Endothelial cell of hepatic sinusoid (primary cell): Measurements from ENCODE around the gene CYCS.
"Not testable (repeated sequence)": the region's sequence is repeated elsewhere in the genome, so short reads cannot be mapped to it uniquely, and the experiment has no call there.

ENCODE experiments used
- in situ Hi-C: cut with HindIII; loops from 2 replicates; pipeline ENCODE4 v1.10.0; 2017; ENCODE audit warnings: low sequenced_read_pairs

The CYCS gene

GRCh38 chr7:25119102-25119501 lies 6.0 kb downstream of the CYCS start:
- in situ Hi-C loops = no loop called here

- in situ Hi-C loops = no loop called here
Observed at GRCh38 chr7:25118048-25118753, 6.9 kb downstream of the CYCS start.

GRCh38 chr7:25117226-25118047 lies 7.6 kb downstream of the CYCS start:
- in situ Hi-C loops = no loop called here

GRCh38 chr7:25116621-25117020 lies 8.4 kb downstream of the CYCS start:
- in situ Hi-C loops = no loop called here

- in situ Hi-C loops = not testable (repeated sequence)
Observed at GRCh38 chr7:25110514-25110913, 14.5 kb downstream of the CYCS start.

- in situ Hi-C loops = no loop called here
Observed at GRCh38 chr7:25109276-25109675, 15.8 kb downstream of the CYCS start.

- in situ Hi-C loops = no loop called here
Observed at GRCh38 chr7:25105911-25106310, 19.1 kb downstream of the CYCS start.

- in situ Hi-C loops = no loop called here
Observed at GRCh38 chr7:25103773-25104172, 21.3 kb downstream of the CYCS start.

GRCh38 chr7:25101817-25102216 lies 23.2 kb downstream of the CYCS start:
- in situ Hi-C loops = no loop called here

- in situ Hi-C loops = no loop called here
Observed at GRCh38 chr7:25098096-25099046, 26.7 kb downstream of the CYCS start.

GRCh38 chr7:25095516-25096345 lies 29.3 kb downstream of the CYCS start:
- in situ Hi-C loops = no loop called here

GRCh38 chr7:25093268-25093826 lies 31.7 kb downstream of the CYCS start:
- in situ Hi-C loops = no loop called here

GRCh38 chr7:25091779-25092178 lies 33.3 kb downstream of the CYCS start:
- in situ Hi-C loops = no loop called here

- in situ Hi-C loops = no loop called here
Observed at GRCh38 chr7:25091176-25091575, 33.9 kb downstream of the CYCS start.

GRCh38 chr7:25090374-25090773 lies 34.7 kb downstream of the CYCS start:
- in situ Hi-C loops = no loop called here

- in situ Hi-C loops = no loop called here
Observed at GRCh38 chr7:25087855-25088254, 37.2 kb downstream of the CYCS start.

- in situ Hi-C loops = no loop called here
Observed at GRCh38 chr7:25084821-25085220, 40.2 kb downstream of the CYCS start.

GRCh38 chr7:25083201-25083600 lies 41.9 kb downstream of the CYCS start:
- in situ Hi-C loops = no loop called here

- in situ Hi-C loops = not testable (repeated sequence)
Observed at GRCh38 chr7:25082041-25082440, 43.0 kb downstream of the CYCS start.

GRCh38 chr7:25077096-25077495 lies 48.0 kb downstream of the CYCS start:
- in situ Hi-C loops = no loop called here
